GM19238 (cell line): ENCODE measurements around the gene PEPD.

Source experiments
- DNase-seq: peaks from one replicate; pipeline ENCODE4 v3.0.0; 2011; ENCODE audit warnings: low spot score; ENCODE audit not compliant: insufficient read length

Gene PEPD

DNA sequence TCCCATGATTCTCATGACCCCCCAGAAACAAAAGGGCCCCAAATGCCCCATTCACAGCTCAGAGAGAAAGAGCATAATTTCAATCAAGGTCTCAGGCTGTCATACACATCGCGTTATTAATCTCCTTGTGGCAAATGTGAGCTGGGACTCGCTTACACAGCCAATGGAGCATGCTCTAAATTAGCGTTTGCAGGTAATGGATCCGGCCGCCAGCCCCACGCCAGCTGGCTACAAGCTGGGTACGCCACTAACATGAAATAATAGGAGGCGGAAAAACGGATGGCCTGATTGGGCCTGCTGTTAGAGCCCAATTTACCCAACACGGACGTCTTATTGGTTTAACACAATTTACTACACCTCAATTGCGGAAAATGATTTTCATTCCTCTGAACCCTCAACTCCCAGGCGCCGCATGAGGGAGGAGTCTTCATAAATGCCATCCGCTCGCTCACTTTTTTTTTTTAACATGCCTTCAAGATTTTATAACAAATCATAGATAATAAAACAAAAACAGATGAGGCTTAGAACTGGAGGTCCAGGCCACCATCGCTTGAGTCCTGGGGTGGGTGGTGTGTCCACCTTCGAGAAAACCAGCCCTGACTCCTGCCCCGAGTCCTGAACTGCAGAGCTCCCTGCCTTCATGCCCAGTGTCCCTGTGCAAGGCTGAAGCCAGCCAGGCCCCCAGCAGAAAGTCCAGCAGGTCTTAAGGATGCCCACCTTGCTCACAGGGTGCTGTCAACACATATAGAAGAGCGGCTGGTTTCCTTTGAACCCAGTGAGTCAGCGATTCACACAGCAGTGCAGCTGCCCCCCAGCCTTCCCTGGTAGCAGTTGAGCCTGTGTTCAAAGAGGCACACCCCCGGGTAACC, 62.1 kb downstream of the PEPD start:
- no peak for DNase-seq

DNA sequence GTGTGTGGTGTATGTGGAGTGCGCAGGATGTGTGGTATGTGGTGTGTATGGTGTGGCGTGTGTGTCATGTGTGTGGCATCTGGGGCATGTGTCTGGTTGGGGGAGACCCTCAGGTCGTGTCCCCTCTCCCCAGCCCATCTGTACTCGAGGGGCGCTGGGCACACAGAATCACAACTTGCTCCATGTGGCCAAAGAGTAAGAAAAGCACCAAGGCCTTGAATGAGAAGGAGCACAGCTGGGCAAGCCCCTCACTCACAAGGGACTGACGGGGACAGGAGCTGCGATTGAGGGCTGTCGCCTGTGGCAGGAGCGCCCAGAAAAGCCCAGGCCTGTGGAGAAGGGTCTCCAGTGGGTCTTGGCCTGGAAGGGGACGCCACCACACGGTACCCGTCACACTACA, 62.8 kb downstream of the PEPD start:
- no peak for DNase-seq

DNA sequence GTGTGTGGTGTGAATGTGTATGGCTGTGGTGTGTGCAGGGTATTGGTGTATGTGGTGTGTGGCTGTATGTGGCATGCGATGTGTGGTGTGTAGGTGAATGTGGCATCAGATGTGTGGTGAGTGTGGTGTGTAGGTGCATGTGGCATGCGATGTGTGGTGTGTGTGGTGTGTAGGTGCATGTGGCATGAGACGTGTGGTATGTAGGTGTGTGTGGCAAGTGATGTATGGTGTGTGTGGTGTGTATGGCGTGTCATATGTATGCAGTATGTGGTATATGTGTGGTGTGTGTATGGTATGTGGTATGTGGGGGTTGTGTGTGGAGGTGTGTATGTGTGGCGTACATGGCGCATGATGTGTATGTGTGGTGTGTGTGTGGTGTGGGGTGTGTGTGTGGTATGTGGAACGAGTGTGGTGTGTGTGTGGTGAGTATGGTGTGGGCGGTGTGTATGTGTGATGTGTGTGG, 63.4 kb downstream of the PEPD start:
- DNase-seq: no peak

DNA sequence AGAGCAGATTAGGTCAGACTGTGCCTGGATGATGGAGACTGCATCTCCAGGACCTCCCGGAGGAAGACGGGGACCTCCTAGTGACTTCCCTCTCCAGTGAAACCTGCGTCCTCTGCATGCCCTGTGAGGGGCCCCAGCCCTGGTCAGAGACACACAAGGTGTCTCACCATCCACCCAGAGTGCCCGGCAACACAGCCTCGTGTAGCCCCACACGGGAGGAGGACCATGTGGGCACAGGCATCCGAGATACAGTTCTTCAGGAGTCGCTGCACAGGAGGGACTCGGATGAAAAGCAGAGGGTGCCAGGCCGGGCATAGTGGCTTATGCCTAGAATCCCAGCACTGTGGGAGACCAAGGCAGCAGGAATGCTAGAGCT, 64.8 kb downstream of the PEPD start:
- no peak for DNase-seq

DNA sequence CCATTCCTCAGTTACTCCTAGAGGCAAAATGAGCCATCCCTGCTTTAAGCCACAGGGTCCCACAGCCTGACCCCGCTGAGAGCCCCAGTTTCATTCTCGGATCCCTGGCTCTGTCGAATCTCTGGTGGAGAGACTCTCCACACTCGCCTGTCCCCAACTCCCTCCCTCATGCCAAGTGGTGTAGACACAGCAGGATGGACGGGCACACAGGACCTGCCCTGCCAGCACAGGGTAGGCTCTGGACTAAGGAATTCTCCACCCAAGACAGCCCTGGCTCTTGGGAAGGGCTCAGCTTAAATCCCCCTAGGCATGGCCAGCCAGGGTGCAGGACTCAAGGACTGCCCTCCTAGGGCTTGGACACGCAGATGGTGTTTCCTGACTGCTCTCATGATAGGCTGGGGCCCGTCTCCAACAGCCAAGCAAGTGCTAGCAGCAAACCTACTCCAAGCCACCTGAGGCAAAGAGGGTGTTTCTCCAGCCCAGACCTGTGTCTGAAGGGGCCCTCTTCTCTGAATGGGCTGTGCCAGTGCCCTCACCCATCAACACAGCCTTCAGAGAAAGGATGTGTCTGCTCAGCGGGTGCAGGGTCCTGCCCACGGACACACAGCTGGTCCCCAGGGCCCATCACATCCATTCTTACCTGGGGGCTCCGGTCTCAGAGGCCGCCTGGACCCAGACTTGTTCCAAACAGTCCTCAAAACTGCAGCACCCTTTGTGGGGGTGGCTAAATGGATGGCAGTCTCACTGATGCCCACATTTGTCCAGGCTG, 65.3 kb downstream of the PEPD start:
- DNase-seq: no peak

DNA sequence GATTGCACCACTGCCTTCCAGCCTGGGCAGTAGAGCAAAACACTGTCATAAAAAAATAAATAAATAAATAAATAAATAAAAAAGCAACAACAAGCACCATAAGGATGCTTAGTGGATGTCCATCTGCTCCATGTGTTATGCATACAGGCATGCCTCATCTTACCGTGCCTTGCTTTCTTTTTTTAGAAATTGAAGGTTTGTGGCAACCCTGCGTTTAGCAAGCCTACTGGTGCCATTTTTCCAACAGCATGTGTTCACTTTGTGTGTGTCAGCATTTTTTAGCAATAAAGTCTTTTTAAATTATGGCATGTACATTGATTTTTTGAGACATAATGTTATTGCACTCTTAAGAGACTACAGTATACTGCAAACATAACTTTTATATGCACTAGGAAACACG, 68.3 kb downstream of the PEPD start:
- no peak for DNase-seq

DNA sequence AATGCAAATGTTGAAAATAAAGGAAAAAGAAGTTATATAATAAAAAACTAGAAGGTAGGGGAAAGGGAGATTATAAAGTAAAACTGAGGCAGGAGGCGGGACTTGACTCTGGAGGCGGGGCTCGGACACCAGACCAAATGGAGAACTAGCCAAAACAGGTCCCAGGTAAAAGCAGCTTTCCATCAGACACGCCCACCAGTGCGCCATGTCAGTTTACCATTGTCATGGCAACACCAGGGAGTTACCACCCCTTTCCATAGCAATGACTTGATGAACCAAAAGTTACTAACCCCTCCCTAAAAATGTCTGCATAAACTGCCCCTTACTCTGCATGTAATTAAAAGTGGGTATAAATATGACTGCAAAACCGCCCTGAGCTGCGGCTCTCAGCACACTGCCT, 70.9 kb downstream of the PEPD start:
- DNase-seq: no peak

DNA sequence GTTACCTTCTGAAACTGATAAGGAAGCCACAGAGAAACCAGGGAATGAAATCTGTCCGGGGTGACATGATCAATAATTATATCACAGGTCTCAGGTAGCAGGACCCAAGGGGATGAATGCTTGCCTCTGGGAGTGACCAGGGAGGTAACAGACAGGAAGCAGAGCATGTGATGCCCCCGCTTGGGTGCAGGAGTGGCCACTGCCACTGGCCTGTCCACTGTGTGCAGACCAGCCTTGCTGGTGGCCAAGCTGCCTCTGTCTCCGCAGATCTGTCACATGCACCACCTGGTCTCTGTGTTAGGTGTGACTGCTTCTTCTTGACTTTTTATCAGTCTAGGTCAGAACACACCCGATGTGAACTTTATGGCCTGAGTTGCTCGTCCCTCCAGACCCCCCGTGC, 71.8 kb downstream of the PEPD start:
- DNase-seq: no peak

DNA sequence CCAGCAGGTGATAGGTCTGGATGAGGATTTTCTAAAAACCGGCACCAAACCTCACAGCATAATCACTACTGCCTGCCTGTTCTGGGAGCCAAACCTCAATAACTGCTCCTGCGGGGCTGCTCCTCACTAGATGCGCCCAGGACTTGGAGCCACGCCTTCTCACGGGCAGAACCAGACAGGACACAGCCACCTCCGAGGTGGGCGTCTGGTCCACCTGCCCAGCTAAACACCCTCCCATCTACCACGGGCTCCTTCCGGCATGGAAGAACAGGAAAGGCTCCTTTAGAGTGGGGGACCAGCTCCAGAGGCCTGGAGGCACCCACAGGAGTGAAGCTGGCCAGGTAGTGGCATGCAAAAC, 73.5 kb downstream of the PEPD start:
- DNase-seq: no peak

DNA sequence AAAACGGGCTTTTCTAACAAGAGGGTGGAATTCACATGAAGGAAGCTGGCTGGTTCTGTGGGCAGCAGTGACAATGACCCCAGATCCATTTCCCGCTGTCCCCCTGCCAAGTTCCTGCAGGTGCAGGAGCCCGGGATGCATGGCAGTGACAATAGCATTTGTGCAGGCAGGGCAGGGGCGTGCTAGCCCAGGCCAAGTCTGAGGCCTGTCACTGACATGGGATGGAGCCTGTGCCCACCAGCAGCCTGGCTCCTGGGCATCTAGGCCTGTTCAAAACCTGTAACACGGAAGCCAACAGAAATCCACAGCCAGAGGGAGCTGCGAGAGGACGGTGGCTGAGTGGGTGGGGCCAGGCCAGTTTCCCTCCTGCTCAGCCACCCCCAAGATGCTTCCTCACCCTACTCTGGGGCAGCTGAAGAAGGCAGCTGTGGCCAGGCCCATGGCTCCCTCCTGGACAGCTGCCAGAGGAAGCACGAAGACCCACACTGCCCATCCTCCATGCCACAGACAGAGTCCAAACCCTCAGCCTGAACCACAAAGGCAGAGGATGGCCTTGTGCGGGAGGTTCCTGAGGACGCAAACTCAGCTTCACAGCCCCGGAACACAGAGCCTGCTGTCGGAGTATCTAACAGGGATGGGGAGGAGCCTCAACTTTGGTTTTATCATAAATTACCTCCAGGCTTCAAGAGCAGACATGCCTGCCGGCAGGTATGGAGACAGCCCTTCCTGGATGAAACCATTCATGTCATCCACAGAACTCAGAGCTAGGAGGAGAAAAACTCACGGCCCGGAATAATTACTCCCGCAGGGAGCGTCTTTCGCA, 74.0 kb downstream of the PEPD start:
- no peak for DNase-seq

DNA sequence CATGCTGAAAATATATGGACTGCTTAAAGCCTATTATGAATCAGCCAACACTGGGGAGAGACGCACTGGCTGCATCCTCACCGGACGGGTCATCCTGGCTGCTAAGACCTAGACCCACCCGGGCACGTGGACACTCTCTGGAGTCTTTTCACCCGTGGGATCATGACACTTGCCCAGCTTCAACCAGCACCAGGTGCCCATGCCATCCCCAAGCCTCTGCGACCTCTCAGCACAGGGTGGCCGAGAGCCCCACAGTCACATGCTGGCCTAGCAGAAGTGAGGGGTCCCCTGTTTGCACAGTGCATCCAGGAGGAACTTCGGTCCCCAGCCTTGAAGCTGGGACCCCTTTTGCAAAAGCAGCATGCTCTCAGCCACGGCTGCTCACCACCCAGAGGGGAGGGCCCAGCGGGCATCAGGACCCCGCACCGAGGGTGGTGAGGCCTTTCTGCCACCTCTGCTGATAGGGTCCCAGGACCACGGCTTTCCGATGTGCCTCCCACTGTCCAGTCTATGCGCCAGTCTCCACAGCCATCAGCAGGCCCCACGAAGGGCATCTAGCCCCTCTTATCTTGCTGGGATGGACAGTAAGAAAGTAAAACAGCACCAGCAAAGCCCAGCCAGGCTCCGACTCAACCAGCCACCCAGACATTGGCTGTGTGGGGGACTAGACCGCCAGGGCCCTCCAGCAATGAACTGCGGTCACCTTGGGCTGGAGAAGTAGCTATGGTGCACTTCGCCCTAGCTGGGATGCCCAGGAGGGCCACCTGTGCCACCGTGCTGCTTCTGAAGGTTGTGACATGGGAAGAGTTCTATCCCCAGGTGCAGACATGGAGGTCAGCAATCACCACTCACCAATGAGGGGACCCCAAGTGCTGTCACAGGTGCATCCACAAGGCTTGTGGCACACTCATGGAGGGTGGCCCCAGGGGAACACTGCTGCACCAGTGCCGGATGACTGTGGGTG, 75.0 kb downstream of the PEPD start:
- DNase-seq: no peak

DNA sequence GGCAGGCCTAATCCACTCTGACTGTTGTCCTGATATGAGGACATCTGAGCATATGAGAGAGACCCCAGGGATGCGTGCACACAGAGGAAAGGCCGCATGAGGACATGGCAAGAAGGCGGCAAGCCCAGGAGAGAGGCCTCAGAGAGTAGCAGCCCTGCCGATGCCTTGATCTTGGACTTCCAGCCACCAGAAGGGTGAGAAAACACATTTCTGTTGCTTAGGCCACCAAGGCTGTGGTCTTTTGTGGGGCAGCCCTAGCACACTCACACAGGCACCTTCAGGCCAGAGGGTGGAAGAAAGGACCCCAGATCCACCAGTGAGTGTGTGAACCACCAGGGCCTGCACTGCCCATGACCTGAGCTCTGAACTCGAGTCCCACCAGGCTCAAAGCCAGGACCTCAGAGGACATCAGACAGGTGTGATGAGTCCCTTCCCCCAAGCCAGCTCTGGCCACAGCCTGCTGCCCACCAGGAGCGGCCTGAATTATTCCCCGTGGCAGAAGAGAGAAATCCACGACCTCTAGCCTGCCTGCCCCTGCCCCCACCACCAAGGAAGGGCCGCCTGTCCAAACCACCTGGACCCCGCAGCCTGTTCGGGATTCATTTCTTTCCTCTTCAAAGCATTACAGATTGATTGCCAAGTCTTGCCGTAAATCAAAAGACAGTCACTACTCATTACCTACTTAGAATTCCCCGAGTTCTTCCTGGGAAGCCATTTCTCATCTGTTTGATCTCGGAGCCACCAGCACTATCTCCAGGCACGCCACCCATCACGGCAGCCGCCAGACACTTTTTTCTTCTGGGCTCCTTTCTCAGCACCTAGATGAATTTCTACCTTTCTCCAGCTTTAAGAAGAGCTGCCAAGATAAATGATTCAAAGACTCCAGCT, 75.9 kb downstream of the PEPD start:
- DNase-seq: no peak

DNA sequence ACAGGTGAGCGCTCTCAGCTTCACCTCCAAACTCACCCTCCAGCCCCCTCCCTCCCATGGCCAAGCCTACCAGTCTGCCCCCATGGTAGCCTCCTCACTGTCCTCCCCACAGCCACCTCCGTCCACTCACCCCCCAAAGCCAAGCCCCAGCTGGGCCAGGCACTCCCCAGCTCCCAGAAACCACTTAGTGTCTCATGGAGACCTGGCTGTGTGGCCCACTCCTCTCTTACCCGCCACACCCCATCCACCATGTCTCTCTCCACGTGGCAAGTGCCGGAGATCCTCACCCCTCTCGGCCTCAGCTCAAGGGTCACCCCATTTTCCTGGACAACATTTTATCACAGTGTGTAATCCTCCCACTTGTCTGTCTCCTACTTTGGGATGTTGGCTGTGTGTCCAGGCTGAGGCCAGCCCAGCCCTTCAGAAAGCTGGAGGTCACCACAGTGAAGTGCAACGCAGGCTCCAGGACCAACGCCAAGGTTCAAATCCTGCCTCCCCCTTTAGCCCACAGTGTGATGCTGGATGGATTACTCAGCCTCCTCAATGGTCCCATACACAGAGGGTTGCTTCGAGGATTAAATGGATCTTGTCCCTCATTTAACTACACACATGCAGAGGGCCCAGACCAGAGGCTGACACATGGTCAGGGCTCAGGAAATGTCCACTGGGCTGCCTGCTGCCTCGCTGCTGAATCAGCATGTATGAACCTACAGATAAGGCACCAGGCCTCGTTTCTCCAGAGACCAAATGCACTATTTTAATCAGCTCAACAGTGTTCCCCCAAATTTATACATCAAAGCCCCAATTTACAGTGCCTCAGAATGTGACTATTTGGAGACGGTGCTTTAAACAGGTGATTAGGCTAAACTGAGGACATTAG, 76.8 kb downstream of the PEPD start:
- DNase-seq: no peak

DNA sequence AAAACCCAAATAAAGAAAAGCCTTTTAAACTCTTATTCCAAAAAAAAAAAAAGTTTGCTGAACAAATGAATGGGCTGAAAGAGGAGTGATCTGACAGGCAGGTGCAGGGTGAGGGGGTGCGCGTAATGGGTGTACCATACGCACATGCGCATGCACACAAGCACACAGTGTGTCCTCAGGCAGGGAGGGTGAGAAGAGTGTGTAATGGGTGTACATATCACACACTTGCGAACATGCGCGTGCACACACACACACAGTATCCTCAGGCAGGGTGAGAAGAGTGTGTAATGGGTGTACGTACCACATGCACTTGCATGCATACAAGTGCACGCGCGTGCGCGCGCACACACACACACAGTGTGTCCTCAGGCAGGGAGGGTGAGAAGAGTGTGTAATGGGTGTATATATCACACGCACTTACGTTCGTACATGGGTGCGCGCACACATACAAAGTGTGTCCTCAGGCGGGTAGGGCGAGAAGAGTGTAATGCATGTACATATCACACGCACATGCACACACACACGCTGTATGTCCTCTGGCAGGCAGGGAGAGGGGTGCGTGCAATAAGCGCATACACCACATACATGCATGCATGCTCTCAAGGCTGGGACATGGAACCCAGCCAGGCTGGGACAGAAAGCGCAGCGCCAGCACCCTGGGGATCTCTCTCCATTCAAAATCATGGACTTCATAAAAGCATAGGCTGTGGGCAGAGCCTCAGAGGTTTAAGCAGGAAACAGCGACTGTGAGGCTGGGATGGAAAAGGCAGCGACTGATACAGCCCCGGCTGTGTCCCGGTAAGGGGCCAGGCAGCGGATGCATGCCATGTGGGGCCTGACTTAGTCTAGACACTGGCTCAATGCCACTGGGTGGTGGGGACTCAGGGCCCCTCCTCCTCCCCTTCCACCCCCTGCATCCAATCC, 77.7 kb downstream of the PEPD start:
- DNase-seq: no peak

DNA sequence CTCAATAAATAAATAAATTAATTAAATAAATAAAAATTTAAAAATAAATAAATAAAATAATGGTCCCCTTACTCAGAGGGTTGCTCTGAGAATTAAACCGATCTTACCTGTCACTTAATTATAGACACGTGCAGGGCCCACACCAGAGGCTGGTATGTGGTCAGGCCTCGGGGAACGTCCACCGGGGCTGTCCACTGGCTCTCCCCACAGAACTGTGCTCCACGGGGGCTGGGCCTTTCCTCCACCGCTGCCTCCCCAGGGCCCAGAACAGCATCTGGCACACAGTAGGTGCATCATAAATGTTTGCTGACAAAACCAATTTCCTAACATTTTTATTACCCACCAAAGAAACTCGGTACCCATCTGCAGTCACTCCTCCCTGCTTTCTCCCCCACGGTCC, 78.9 kb downstream of the PEPD start:
- DNase-seq: no peak

DNA sequence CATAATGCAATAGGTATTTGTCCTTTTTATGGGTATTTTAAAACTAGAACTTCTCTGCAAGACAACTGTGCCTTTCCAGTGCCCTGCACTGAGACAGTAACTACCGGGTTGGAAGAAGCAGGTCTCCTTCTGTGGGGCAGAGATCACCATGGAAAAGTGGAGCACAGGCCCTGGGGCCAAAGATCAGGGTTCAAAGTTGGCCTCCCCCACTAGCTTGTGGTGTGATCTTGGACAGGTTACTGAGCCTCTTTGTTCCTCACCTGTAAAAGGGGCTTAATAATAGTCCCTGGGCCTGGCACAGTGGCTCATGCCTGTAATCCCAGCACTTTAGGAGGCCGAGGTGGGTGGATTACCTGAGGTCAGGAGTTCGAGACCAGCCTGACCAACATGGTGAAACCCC, 79.8 kb downstream of the PEPD start:
- no peak for DNase-seq

DNA sequence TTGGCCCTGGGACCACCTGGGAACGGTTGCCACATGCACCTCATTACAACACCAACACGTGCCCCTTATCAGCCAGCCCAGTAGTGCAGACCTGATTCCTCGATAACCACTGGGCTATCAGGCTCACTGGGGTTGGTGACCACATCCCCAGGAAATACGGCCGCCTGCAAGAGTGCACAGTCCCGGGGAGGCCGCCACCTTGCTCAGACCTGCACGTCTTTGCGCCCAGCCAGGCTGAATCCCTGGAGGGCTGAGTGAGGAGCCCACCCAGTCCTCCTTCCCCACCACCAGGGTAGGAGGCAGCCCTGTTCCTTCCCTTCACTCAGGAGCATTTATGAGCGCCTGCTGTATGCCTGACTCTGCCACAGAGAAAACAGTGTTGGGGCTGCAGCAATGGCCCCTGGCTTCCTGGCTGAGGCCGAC, 80.3 kb downstream of the PEPD start:
- no peak for DNase-seq

DNA sequence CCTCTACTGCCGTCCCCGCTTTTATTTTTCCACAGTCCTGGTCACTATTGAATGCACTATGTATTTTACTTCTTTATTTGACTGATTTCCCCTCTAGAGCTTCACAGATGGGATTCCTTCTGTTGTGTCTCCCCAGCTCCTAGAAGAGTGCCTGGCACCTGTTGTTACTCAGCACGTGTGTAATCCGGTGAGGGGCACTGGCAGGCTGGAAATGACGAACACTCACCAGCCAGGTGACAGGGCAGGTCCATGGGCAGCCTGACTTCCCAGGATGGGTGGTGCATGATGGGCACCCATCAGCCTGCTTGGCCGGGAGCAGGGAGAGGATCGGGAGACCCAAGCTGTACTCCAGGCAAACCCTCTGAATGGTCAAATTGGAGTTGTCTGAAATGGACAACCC, 80.9 kb downstream of the PEPD start:
- DNase-seq: no peak
